Loucy (cell line): Measurements from ENCODE around the gene SLC39A11.

Experiments used
- EZH2phosphoT487 ChIP-seq: fragments of 200-600 bp; IDR thresholded peaks from 2 replicates; pipeline ENCODE4 v1.6.1; 2018; ENCODE audit warnings: antibody characterized with exemption, mild to moderate bottlenecking, moderate library complexity, borderline replicate concordance
- TF ChIP-seq, protein P1 (sequence below): fragments of 200-600 bp; sonication (generic); conservative IDR thresholded peaks from 2 replicates; pipeline ENCODE4 v1.5.1; 2014; ENCODE audit warnings: mild to moderate bottlenecking, antibody characterized with exemption, low read length

DNA sequence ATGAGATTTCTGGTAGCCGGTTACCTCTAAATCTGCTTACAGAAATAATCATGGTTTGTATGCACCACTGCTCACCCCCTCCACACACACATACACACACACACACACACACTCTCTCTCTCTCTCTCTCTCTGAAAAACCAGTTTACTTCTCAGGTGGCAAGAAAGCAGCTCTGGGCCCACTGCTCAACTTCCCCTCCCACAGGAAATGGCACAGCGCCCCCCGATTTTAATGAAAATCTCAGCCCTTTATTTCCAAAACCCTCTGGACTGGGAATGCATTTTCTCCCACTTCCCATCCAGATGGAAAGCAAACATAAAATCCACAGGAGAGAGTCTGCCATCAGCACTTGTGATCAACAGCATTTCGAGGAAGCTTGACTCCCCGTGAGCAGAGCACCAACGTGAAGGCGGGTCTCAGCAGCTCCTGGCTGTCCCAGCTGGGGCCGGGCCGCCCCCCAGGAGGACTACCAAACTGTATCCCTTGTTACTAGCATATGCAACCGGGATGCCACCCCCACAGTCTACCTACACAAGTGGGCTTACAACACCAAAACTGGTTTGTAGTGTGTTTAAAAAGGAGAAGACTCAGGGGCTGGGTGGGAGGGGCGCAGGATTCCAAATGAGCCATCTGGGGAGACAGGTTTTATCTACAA is 121.1 kb downstream of the SLC39A11 start:
- TF ChIP-seq, protein P1, sequence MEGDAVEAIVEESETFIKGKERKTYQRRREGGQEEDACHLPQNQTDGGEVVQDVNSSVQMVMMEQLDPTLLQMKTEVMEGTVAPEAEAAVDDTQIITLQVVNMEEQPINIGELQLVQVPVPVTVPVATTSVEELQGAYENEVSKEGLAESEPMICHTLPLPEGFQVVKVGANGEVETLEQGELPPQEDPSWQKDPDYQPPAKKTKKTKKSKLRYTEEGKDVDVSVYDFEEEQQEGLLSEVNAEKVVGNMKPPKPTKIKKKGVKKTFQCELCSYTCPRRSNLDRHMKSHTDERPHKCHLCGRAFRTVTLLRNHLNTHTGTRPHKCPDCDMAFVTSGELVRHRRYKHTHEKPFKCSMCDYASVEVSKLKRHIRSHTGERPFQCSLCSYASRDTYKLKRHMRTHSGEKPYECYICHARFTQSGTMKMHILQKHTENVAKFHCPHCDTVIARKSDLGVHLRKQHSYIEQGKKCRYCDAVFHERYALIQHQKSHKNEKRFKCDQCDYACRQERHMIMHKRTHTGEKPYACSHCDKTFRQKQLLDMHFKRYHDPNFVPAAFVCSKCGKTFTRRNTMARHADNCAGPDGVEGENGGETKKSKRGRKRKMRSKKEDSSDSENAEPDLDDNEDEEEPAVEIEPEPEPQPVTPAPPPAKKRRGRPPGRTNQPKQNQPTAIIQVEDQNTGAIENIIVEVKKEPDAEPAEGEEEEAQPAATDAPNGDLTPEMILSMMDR: no peak
- no peak for TF ChIP-seq EZH2phosphoT487
